Hepatocyte (in vitro differentiated cells): ENCODE measurements around the gene SDF2.

Experiments used
- EZH2 ChIP-seq: fragments of 200-600 bp; sonication (generic); IDR thresholded peaks from 2 replicates; pipeline ENCODE4 v1.6.1; 2016; ENCODE audit warnings: antibody characterized with exemption, mild to moderate bottlenecking, borderline replicate concordance
- TF ChIP-seq, protein P1 (sequence below): fragments of 200-600 bp; sonication (generic); IDR thresholded peaks from 2 replicates; pipeline ENCODE4 v1.5.1; 2016; ENCODE audit warnings: antibody characterized with exemption, mild to moderate bottlenecking; ENCODE audit not compliant: poor library complexity

DNA sequence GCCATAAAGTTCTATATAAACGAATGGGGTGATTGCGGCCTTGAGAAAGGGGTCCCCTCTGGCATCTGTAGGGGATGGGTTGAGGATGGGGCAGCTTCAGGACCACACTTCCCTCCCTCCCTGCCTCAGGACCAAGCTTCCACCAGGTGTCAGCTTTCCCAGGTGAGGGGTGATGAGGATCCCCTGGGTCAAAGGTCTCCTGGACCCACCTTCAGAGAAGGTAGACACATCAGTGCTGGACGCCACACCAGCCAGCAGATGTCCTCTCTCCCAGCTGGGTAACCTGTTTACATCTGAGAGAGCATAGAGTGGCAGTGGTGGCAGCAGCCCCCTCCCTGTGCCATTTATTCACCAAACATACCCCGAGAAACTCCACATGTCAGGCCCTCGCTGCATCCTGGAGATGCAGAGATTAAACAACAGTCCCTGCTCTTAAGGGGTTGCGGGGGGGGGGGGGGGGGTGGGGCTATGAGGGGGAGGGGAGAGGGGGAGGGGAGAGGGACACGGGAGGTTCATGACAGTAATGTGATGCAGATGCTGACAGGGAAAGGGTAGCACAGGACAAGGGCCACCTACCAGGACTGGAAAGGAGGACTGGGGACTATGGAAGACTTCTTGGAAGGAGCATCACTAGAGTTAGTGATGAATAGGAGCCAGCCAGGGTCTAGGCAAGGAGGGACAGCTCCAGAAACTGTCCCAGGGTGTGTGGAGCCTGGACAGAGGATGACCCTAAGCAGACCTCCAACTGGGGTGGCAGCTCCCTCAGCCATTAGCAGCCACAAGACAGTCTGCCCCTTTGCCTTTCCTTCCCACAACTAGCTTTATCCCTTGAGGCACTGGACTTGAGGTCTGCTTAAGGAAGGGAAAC is 45.0 kb upstream of the SDF2 start:
- TF ChIP-seq, protein P1, sequence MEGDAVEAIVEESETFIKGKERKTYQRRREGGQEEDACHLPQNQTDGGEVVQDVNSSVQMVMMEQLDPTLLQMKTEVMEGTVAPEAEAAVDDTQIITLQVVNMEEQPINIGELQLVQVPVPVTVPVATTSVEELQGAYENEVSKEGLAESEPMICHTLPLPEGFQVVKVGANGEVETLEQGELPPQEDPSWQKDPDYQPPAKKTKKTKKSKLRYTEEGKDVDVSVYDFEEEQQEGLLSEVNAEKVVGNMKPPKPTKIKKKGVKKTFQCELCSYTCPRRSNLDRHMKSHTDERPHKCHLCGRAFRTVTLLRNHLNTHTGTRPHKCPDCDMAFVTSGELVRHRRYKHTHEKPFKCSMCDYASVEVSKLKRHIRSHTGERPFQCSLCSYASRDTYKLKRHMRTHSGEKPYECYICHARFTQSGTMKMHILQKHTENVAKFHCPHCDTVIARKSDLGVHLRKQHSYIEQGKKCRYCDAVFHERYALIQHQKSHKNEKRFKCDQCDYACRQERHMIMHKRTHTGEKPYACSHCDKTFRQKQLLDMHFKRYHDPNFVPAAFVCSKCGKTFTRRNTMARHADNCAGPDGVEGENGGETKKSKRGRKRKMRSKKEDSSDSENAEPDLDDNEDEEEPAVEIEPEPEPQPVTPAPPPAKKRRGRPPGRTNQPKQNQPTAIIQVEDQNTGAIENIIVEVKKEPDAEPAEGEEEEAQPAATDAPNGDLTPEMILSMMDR = no peak
- TF ChIP-seq EZH2 = no peak
